K562 (cell line): Measurements from ENCODE around the gene RAVER2. TPM values are rescaled to one million over a fixed set of nuclear protein-coding genes. Genes with fewer than 3 reads are reported as not detected.

Experiments
- DEAF1 ChIP-seq: fragments of 450-650 bp; formaldehyde crosslinking; IDR thresholded peaks from 2 replicates; pipeline ENCODE4 v1.4.0; 2020; ENCODE audit warnings: mild to moderate bottlenecking, moderate library complexity
- KAT7 ChIP-seq: sonication (generic); formaldehyde crosslinking; IDR thresholded peaks from 2 replicates; pipeline ENCODE4 v1.8.0; 2022; ENCODE audit warnings: missing genetic modification reagents, mild to moderate bottlenecking, borderline replicate concordance
- MNT ChIP-seq, 2 experiments: fragments of 450-650 bp; conservative IDR thresholded peaks; 2 replicates each; pipeline ENCODE4 v1.6.1; 2017; ENCODE audit warnings: mild to moderate bottlenecking in 2 of 2, moderate library complexity in 2 of 2
- MYC ChIP-seq, 2 experiments: fragments of 250-450 bp in 1 of 2; sonication (Bioruptor Pico) in 1 of 2; IDR thresholded peaks; 2 replicates each; pipeline versions ENCODE4 v1.5.1 to v1.6.1; 2012 to 2021; ENCODE audit warnings: low read depth in 2 of 2, borderline replicate concordance in 1 of 2, improper control_type of control experiment in 1 of 2, low read length in 1 of 2, mild to moderate bottlenecking in 1 of 2, moderate library complexity in 1 of 2
- ZNF175 ChIP-seq: fragments of 200-800 bp; sonication (Bioruptor generic); IDR thresholded peaks from 2 replicates; pipeline ENCODE4 v1.6.1; 2016; ENCODE audit warnings: low read depth, mild to moderate bottlenecking, missing genetic modification characterization, missing compliant biosample characterization
- ZNF79 ChIP-seq: fragments of 250-450 bp; sonication (Bioruptor Pico); IDR thresholded peaks from 2 replicates; pipeline ENCODE4 v1.4.0; 2020; ENCODE audit warnings: low read depth, mild to moderate bottlenecking, moderate library complexity
- polyA plus RNA-seq, 8 experiments: library from polyadenylated mRNA; depleted of rRNA in 4 of 8; stranded (reverse) in 5 of 8; unstranded in 3 of 8; fragments of >200 nt; fragmentation: Nextera tagmentation in 2 of 8; fragmentation: Illumina TruSeq in 1 of 8; extraction: Ambion mirVana in 2 of 8; extraction: Trizol in 1 of 8; gene quantifications; 2 replicates each; pipeline versions ENCODE4 v1.2.1 to v1.2.3, GENCODE V29; 2011 to 2014; ENCODE audit warnings: inconsistent platforms in 1 of 8, missing spikeins in 1 of 8
- total RNA-seq, 7 experiments: library from RNA; depleted of rRNA in 6 of 7; stranded (reverse); fragments of >200 nt in 6 of 7; fragmentation: Illumina TruSeq in 2 of 7; extraction: Trizol in 2 of 7; gene quantifications; 2 replicates each; pipeline versions ENCODE4 v1.2.1 to v1.2.3, GENCODE V29; 2011 to 2021; ENCODE audit warnings: low replicate concordance in 1 of 7
- TF ChIP-seq, protein P1 (sequence below): fragments of 250-450 bp; sonication (Bioruptor Pico); IDR thresholded peaks from 2 replicates; pipeline ENCODE4 v1.5.0; 2021; ENCODE audit warnings: mild to moderate bottlenecking, borderline replicate concordance

RAVER2 gene
- total and polyA plus RNA-seq, 9 of the 15 experiments (the other 6 are each of a cell fraction or from before 2014, with no cell fraction given), result 1.8 to 6.1 (median 4.4) TPM

DNA sequence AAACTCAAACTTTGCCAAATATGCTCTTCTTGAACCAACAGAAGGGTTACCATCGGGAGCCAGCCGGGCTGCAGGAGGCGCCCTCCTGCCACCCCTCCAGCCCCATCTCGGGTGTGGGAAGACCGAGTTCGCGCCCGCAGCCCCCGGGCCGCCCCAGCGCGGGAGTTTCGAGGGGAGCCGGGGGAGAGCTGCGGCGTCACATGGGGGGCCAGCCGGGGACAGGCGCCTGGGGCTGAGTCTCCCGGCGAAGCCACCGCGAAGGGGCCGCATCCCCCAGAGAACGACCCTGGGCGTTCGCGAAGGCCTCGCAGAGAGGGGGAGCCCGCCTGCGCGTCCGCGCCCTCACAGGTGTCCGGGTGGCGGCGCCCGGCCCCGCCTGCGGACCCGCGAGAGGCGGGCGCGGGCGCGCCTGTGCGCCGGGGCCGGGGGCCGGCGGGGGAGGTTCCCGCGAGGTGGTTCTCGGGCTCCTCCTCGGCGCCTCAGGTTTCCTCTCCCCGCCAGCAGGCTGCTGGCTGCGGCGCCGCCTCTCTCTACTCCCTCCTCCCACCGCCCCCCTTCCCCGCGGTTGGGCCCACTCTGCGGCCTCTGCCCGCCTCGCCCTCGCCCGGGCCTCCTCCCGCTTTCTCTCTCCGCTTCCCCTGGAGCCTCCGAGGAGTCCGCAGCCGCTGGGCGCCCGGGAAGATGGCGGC is at the start of gene RAVER2 (continued):
- TF ChIP-seq DEAF1 (CRISPR knock-in tag), result peak; percentile 57; the same call in 1 of the 2 replicates
- TF ChIP-seq KAT7 (CRISPR knock-in tag), result 0 out of 2 replicates have a peak, but pooled peaks have one; percentile 35
- 0 out of 4 replicates have a peak, but pooled peaks of 1 of the 2 experiments have one; percentile 16 for TF ChIP-seq MNT (conservative IDR thresholded peaks at IDR 0.05)
- no peak for TF ChIP-seq ZNF79 (CRISPR knock-in tag)
- no peak for TF ChIP-seq ZNF175 (CRISPR knock-in tag)
- TF ChIP-seq MYC (IDR thresholded peaks at IDR 0.05; ENCODE audit: low read depth, low read length), result peak; percentile 7
- no peak for TF ChIP-seq MYC (CRISPR knock-in tag; IDR thresholded peaks at IDR 0.05; ENCODE audit: borderline replicate concordance, low read depth)
- TF ChIP-seq, protein P1, sequence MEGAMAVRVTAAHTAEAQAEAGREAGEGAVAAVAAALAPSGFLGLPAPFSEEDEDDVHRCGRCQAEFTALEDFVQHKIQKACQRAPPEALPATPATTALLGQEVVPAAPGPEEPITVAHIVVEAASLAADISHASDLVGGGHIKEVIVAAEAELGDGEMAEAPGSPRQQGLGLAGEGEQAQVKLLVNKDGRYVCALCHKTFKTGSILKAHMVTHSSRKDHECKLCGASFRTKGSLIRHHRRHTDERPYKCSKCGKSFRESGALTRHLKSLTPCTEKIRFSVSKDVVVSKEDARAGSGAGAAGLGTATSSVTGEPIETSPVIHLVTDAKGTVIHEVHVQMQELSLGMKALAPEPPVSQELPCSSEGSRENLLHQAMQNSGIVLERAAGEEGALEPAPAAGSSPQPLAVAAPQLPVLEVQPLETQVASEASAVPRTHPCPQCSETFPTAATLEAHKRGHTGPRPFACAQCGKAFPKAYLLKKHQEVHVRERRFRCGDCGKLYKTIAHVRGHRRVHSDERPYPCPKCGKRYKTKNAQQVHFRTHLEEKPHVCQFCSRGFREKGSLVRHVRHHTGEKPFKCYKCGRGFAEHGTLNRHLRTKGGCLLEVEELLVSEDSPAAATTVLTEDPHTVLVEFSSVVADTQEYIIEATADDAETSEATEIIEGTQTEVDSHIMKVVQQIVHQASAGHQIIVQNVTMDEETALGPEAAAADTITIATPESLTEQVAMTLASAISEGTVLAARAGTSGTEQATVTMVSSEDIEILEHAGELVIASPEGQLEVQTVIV, result no peak
